Hematopoietic multipotent progenitor cell treated with erythropoietin and hydrocortisone succinate and interleukin-3 and kit ligand, for 6 days (in vitro differentiated cells): ENCODE results near the gene BARHL2.

Experiments
- DNase-seq: peaks from one replicate; pipeline ENCODE4 v3.0.0-alpha.2; 2015

The BARHL2 gene

DNA sequence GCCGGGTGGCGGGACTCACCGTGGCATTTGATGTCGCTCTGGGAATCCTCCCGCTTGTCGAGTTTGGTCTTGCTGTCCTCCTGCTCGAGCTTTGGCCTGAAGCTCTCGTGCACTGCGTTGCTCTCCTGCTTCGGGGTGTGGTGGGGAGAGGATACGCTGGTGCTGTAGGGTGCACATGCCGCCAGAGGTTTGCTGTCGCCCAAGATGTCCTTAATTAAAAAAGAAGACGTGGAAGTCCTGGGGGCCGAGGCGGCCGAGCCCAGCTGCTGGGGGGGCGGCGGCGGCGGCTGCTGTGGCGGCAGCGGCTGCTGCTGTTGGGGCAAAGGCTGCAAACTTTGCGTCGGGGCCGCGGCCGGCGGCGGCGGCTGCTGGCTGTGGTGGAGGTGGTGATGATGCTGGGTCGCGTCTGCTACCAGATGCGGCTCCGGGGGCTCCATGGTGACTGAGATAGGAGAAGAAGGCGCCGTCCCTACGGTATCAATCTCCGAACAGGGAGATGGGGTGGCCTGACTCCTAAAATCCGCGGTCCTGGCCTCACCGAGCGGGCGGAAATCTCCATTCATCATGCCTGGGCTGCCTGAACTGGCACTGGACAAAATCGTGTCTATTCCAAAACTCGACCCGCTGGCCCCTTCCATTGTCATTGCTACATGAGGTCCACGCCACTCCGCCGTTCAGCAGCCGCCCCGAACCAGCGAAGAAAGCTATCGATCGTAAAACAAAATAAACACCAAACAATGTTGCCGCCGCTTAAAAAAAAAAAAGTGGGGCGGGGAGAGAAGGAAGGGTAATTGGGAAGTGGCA is at the start of gene BARHL2:
BARHL2 (minus strand) TSS at position 751 of the 804 bp plus-strand sequence; CDS start at position 644, 107 bp downstream.
- DNase-seq: no peak

GRCh38 chr1:90763930-90764329 is 46.8 kb upstream of the BARHL2 start:
- no peak for DNase-seq

- no peak for DNase-seq
Measured at GRCh38 chr1:90763506-90763905, 46.4 kb upstream of the BARHL2 start.

DNA sequence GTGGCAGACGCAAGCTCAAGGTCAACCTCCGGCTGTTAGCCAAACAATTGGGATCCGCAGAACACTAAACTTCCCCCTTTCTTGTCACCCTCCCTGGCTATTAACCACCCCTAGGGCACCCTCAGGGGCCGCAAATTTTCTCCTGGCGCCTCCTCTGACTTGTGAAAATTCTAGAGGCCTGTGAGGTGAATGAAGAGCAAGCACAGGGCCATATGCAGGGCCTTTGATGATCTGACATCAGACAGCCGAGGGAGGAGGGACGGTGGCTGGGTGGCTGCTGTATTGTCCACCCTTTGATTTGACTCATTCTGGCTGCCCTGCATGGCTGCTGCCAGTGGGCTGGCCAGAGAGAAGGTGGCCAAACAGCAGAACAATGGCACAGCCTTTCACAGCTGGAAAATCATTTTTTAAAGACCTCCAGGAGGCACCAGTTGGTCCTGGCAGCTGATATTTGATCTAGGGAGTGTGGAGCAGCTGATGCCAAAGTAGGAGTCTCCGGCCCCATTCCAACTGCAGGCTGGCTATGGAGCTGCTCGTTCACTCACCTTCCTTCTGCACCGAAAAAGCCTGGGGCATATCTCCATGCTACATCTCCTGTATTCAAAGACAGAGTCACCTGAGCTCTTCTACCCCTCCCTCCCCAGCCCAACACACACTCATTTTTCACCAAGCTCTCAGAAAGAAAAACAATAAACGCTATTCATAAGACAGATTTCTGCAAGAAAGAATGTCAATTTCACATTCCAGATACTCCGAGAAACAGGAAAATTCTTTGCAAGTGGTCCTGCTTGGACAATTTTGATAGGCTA is 44.9 kb upstream of the BARHL2 start:
- DNase-seq: no peak

DNA sequence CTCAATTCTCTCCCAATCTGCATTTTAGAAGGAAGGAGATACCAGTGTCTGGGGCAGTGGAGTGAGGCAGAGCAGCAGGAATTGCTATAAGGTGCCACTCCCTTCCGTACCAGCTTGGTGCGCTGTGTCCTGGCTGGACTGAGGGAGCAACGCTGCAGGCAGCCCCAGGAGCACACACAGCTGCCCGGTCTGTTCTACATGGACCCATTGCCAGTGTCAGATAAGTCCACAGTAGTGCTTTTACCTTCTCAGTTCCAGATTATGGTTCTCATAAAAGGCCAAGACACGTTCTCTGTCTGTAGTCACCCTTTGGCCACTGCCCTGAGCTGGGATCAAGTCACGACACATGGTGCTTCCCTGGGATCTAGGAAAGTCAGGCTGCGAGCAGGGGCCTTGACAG is 44.1 kb upstream of the BARHL2 start:
- DNase-seq: no peak

DNA sequence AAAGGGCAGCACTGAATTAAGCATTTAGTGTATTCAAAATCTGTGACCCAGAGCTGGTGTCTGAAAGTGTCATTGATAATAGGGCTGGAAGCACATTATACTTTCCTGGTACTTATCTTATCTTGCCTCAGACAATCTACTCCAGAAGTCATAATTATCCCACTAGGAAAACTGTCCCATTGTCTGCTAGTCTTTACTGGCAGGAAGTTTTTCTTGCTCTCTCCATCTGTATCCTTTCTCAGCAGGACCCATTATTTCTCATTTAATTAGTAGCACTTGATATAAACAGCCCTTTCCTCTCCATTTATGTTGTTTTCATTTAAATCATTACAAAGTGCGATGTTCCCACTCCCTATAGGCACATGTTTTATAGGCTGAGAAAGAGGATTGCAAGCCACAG is 36.5 kb upstream of the BARHL2 start:
- DNase-seq: no peak

DNA sequence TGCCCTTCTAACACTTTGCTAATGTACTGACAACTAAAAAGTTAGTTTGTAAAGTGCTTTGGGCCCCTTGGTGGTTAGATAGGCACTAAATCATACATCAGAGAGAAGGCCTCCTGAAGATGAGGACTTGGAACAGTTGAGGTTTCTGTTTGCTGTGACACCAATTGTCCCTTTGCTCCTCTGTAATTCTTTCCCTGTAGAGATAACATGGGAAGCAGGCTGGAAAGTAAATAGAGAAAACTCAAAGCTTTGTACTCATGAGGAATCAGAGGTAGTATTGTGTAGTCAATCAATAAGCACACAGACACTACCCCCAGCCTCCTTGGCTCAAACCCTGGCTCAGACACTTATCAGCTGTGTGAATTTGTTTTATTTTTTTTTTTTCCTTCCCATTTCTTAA is 31.6 kb upstream of the BARHL2 start:
- DNase-seq: no peak

DNA sequence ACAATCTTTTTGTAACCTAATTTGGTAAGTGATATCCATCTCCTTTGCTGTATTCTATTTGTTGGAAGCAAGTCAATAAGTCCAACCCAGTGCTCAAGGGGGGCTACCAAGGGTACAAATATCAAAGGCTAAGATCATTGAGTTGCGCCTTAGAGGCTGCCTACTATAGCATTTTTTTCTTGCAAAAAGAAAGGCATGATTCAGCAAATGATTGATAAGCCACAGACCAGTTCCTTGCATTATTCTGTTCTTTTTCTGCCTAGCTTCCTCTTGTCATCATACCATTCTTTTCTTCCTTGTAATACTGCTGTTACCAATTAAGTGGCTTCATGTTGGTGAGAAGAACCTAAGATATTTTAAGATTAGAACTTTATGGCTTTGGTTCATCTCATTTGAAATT is 29.8 kb upstream of the BARHL2 start:
- DNase-seq: no peak

DNA sequence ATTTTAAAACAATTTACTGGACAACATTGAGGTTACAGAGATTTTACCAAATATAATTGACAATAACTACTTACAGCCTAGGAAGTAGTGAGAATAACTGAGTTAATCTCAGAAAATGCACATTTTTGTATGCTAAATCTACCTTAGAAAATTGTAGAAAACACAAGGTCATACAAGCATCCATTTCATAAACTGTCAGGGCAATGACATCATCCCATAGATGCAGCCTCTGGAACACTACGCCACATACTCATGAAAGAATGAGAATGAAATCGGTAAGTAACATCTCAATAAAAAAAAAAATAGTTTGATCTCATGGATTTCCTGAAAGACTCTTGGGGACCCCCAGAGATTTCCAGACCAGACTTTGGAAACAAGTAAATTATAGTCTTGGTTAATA is 28.9 kb upstream of the BARHL2 start:
- no peak for DNase-seq

DNA sequence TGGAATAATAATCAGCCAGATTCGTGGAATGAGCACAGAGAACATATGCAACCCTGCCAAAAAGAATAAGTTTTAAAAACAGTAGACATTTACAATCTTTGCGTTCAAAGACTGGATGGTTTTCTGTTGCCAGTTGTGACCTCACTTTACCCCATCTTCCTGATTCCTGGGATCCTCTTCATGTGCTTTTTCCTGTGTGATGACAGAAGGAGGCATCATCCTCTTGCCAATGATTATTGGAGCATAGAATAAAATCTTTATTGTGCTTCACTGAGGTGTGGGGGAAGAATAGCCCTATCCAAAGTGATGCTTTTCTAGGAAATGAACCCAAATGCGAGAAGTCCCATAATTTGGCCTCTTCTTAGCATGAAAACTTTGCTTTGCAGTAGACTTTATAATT is 15.0 kb upstream of the BARHL2 start:
- DNase-seq: no peak

DNA sequence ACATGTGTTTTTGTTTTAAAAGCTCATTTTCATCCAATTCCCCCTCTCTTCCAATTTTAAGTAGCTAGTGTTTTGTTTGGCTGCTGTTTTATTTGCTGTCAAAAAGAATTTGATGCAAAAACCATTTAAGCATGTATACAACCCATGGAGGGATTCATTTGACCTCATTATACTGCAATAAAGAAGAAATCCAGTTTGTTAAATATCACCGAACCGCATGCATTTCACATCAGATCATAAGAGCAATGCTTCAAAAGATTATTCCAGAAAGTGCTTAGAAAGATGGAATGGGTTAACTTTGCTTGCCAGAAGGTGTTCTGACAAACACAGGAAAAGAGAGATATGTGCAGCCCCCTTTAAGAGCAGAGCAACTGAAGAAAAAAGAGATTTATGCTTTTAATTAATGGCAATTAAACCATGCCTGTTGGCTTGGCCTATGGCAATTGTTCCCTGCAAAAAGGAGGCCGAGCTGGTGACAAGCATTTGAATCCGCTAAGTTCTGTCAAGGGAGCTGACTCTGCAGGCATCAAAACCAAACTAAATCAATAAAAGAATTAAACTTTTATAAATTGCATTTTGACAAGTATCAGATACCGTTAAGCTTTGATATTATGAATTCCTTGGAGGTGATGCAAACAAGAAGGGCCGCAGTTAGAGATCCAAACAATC is 14.4 kb upstream of the BARHL2 start:
- no peak for DNase-seq

DNA sequence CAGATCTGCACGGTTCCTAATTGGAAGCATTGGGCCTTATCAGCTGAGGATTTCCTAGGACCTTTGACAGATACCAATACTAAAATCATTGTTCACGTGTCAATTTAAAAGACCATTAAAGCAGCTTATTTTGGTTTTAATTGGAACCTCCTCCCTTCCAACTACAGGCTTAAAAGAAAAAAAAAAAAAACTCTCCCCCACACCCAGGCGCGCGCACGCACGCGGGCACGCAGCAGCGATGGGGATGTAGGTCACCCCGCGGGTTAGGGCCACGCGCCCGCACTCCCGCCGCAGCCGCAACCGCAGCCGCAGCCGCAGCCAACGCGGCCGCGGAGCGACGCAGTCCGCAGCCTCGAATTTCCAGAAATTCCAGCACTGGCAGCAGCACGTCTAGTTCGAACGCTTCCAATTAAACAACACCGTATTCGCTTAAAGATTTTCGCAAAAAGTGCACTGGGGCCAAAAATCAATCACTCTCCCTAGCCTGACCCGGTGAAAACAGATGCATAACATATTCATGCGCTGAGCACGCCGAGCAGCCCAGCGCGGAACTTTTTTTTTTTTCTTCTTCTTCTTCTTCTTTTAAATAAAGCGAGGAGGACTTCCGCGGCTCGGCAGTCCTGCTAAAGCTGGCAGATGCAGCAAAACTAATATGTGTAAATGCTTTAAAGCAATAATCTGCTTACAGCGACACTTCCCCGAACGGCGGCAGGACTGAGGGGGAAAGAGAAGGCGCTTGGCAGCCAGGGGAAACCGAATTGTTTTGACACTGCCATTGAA is 13.3 kb upstream of the BARHL2 start:
- DNase-seq: no peak

- DNase-seq: no peak
Measured at GRCh38 chr1:90729504-90730242, 12.6 kb upstream of the BARHL2 start.

DNA sequence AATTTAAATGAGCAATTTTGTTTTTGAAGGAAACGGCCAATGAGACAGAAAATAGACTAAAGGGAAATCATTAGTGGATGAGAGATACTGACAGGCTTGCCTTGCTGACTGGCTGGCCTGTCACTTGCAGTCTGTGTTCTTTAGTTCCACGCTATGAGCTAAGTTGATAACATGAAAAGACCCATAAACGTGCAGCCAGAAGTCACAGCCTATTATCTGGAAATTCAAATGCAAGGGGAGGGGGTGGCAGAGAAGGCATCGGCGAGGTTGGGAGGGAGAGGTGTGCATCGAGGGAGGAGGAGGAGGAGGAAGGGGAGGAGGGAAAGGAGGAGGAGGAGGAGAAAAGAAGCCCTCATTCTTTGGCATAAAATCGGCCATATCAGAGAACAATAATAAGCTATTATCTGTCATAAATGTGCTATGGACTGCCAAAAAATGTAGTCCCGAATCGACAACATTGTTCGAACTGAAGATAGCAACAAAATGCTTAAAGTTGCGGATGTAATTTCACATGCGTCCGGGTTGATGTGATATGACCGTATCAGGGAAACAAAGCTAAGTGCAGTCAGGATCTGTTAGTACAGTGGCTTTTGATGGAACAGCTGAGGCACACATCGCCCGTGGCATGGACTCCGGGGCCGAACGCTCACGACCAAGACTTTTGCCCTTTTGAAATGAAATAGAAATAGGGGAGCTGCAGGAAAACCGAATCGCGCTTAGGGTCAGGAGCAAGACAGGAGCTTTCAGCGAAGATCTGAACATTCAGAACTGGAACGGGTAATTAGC is 11.6 kb upstream of the BARHL2 start:
- DNase-seq: no peak

- no peak for DNase-seq
Measured at GRCh38 chr1:90727917-90728501, 10.9 kb upstream of the BARHL2 start.

DNA sequence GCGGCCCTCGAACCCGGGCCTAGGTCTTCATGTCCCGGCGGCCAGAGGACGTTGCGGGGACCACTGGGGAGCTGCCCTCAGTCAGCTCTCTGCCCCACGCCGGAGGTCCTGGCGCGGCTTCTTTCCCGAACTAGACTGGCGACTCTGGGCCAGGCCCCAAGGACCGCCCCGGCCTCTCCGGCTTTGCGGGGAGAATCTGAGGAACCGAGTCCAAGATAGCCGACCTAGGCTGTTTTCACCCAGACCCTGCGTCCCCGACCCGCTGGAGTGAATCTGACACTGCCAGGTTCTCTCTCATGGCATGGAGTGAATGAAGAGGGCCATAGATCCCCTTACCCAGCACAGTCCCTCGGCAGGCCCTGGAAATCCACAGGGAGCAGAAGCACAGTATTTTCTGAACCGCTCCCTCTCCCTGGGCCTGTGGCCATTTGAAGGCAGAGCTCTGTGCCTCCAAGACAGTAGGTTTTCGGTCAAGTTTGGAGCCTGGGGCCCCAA is 9.9 kb upstream of the BARHL2 start:
- DNase-seq: no peak

DNA sequence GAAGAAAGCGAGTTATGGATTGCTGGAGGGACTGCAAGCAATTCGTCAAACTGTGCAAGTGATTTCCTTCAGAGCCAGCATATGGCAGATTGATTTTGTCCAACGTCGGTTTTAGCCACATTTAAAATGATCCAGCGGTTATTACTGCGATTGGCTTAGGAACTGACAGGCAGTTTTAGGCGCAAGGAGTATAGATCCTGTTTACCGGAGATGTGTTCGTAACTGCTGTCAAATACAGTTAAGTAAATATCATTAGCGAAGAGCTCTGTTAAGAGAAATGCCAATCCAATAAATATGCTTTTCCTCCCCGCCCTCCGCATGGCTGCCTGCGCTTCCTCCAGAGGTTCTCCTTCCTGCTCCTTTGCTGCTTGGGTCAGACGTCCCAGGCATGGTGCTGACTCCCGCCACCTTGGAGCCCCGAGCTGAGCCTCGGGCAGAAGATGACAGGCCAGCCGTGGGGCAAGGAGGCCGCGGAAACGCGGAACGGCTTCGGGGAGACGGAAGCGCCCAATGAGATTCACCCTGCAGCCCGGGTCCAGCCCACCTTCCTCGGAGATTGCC is 9.4 kb upstream of the BARHL2 start:
- no peak for DNase-seq

DNA sequence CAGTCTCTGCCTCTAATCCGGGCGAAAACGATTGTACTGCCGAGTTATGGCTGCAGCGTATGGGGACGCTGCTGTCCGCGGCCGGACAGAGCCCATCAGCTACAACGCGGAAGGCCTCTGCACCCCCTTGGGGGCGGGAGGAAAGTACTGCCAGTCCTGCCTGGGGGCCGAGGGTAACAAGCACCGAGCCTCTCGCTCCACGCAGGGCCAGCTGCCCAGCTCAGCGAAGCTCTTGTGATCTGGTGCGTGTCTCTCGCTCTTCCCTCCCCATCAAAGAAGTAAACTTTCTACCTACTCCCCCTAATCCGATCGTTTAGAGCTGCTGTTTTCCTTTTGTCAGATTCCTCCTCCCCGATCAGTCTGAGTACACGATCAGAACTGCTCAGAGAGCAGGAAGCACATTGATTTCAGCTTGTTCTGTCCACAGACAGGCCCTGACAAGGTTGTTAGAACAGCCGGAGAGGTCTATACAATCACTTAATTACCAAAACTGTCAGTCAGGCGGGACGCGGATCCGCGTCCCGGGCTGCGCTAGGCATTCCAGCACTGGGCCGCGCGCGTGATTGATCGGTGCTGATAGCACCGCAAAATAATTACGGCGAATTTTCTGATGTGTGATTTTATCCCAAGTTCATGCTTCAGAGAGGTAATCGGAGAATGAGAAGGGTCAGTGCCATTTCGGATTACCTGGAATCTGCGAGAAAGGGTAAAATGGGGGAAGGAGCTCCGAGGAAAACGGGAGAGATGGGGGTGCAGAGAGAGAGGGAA is 8.7 kb upstream of the BARHL2 start:
- DNase-seq: no peak

DNA sequence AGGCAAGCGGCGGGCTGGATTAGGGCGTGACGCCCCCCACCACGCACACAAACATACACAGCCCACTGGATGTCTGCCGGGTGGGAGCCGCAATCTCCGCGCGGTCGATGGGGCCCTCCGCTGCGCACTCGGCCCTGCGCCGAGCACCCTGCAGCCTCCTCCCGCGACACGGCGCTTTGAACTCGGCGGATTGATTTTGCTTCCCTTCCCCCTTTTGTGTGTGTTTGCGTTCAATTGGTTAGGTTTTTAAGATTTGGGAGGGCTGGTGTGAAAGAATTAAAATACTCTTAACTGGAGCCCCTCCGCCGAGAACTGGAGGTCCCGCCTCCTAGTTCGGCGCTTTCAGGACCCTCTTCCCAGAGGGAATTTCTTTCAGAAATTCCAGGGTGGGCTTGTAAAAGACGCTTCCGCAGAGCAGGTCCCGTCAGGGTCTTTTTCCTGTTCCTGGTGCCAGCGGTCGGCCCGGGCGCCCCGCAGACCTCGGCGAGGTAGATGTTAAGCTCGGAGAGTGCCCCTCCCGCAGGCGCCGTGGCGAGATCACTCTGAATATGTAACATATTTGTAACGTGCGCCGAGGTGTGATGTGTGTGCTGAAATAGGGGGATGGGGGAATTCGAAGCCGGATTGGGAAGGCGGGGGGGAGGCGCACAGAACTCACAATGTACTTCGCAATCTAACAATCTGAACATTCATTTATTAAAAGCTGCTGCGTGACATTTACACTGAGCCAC is 8.0 kb upstream of the BARHL2 start:
- DNase-seq: no peak
